NCI-H146 treated with DMSO at 0.1 percent for 48 hours (cell line): ENCODE results near the gene RPN2.

Experiments used
- DNase-seq: peaks from one replicate; lab custom pipeline; 2025; ENCODE audit not compliant: unreplicated experiment; lab: John Stamatoyannopoulos, UW

Gene RPN2

GRCh38 chr20:37179683-37180524 is 774 bp downstream of the RPN2 start:
- DNase-seq = no peak

GRCh38 chr20:37185686-37186085 is 6.6 kb downstream of the RPN2 start:
- DNase-seq = no peak

GRCh38 chr20:37188787-37189186 is 9.7 kb downstream of the RPN2 start:
- DNase-seq = no peak

- DNase-seq = no peak
Measured at GRCh38 chr20:37189416-37190016, 10.4 kb downstream of the RPN2 start.

GRCh38 chr20:37190354-37191112 is 11.4 kb downstream of the RPN2 start:
- no peak for DNase-seq

GRCh38 chr20:37192137-37192854 is 13.2 kb downstream of the RPN2 start:
- peak; percentile 57 for DNase-seq

- DNase-seq = no peak
Measured at GRCh38 chr20:37193226-37193625, 14.1 kb downstream of the RPN2 start.

GRCh38 chr20:37193821-37194220 is 14.7 kb downstream of the RPN2 start:
- DNase-seq = no peak

GRCh38 chr20:37194621-37195417 is 15.7 kb downstream of the RPN2 start:
- no peak for DNase-seq

- DNase-seq = no peak
Measured at GRCh38 chr20:37198932-37199660, 20.0 kb downstream of the RPN2 start.

GRCh38 chr20:37200376-37200775 is 21.2 kb downstream of the RPN2 start:
- no peak for DNase-seq

GRCh38 chr20:37200926-37201826 is 22.0 kb downstream of the RPN2 start:
- DNase-seq = no peak

GRCh38 chr20:37201827-37202162 is 22.7 kb downstream of the RPN2 start:
- no peak for DNase-seq

GRCh38 chr20:37202267-37202943 is 23.3 kb downstream of the RPN2 start:
- peak; percentile 33 for DNase-seq

GRCh38 chr20:37204056-37204455 is 24.9 kb downstream of the RPN2 start:
- no peak for DNase-seq

GRCh38 chr20:37205130-37205529 is 26.0 kb downstream of the RPN2 start:
- DNase-seq = no peak

- peak; percentile 55 for DNase-seq
Measured at GRCh38 chr20:37205794-37206193, 26.7 kb downstream of the RPN2 start.

- no peak for DNase-seq
Measured at GRCh38 chr20:37207171-37207570, 28.0 kb downstream of the RPN2 start.
